Keratinocyte (primary cell): ENCODE data around the gene KIF3A. TPM values are rescaled to one million over a fixed set of nuclear protein-coding genes. Genes with fewer than 3 reads are reported as not detected.
A peak's percentile ranks its signal among the peaks of the same experiment; 100 is the strongest.

Experiments used
- DNase-seq: peaks from one replicate; pipeline ENCODE4 v3.0.0-alpha.2; 2011; ENCODE audit warnings: low read depth, missing footprints, low spot score
- FAIRE-seq: peaks from 2 replicates; lab custom pipeline; 2011; peaks lifted over from hg19 to GRCh38; lab: Jason Lieb, UNC
- H2AFZ ChIP-seq: 2 replicates; pipeline ENCODE4 v1.6.0; 2012; ENCODE audit warnings: low read length, control low read depth, inconsistent platforms; ENCODE audit not compliant: control insufficient read depth
- H3K27ac ChIP-seq: 2 replicates; pipeline ENCODE4 v1.5.1; 2011; ENCODE audit warnings: low read length; ENCODE audit not compliant: control insufficient read depth, insufficient read depth
- H3K27me3 ChIP-seq: 3 replicates; pipeline ENCODE4 v1.6.0; 2011; ENCODE audit warnings: low read length; ENCODE audit not compliant: control insufficient read depth, insufficient read depth; ENCODE audit errors: extremely low read depth
- H3K36me3 ChIP-seq, 2 experiments: 2 replicates in 1 of 2; 3 replicates in 1 of 2; pipeline ENCODE4 v1.5.1; 2011; ENCODE audit warnings: low read length in 2 of 2, mild to moderate bottlenecking in 1 of 2; ENCODE audit not compliant: control insufficient read depth in 2 of 2, insufficient read depth in 2 of 2; ENCODE audit errors: extremely low read depth in 1 of 2
- H3K4me1 ChIP-seq: 3 replicates; pipeline ENCODE4 v1.5.1; 2011; ENCODE audit warnings: low read length; ENCODE audit not compliant: control insufficient read depth, insufficient read depth; ENCODE audit errors: extremely low read depth
- H3K4me2 ChIP-seq: 3 replicates; pipeline ENCODE4 v1.6.0; 2011; ENCODE audit warnings: low read depth, low read length; ENCODE audit not compliant: control insufficient read depth, insufficient read depth; ENCODE audit errors: extremely low read depth
- H3K4me3 ChIP-seq, 3 experiments: fragments of 200-600 bp in 1 of 3; sonication (generic) in 1 of 3; 2 replicates in 2 of 3; 3 replicates in 1 of 3; pipeline ENCODE4 v1.5.1; 2011 to 2016; ENCODE audit warnings: low read length in 3 of 3, mild to moderate bottlenecking in 3 of 3, control low read depth in 2 of 3, inconsistent platforms in 1 of 3, low read depth in 1 of 3, mixed read lengths in 1 of 3, mixed run types in 1 of 3, moderate library complexity in 1 of 3; ENCODE audit not compliant: control insufficient read depth in 2 of 3, insufficient read depth in 2 of 3; ENCODE audit errors: extremely low read depth in 1 of 3
- H3K79me2 ChIP-seq: 2 replicates; pipeline ENCODE4 v1.6.0; 2012; ENCODE audit warnings: low read length; ENCODE audit not compliant: control insufficient read depth, insufficient read depth
- H3K9ac ChIP-seq: 3 replicates; pipeline ENCODE4 v1.6.0; 2011; ENCODE audit warnings: low read length; ENCODE audit not compliant: control insufficient read depth, insufficient read depth; ENCODE audit errors: extremely low read depth
- H3K9me1 ChIP-seq: 3 replicates; pipeline ENCODE4 v1.6.0; 2011; ENCODE audit warnings: low read length; ENCODE audit not compliant: control insufficient read depth, insufficient read depth; ENCODE audit errors: extremely low read depth
- H3K9me3 ChIP-seq: 2 replicates; pipeline ENCODE4 v1.5.1; 2012; ENCODE audit warnings: low read depth, low read length; ENCODE audit not compliant: control insufficient read depth
- H4K20me1 ChIP-seq: 3 replicates; pipeline ENCODE4 v1.6.0; 2011; ENCODE audit warnings: low read length; ENCODE audit not compliant: control insufficient read depth, insufficient read depth; ENCODE audit errors: extremely low read depth
- CTCF ChIP-seq, 3 experiments: IDR thresholded peaks in 1 of 3; conservative IDR thresholded peaks in 1 of 3; optimal IDR thresholded peaks in 1 of 3; 2 replicates in 2 of 3; 3 replicates in 1 of 3; pipeline versions ENCODE3 to v1.5.1; 2011; ENCODE audit warnings: low read length in 3 of 3, mild to moderate bottlenecking in 3 of 3, moderate library complexity in 2 of 3, control low read depth in 1 of 3, inconsistent platforms in 1 of 3; ENCODE audit not compliant: insufficient read depth in 2 of 3; ENCODE audit errors: extremely low read depth in 1 of 3
- EZH2 ChIP-seq: IDR thresholded peaks from one replicate; pipeline ENCODE4 v1.6.1; 2012; ENCODE audit warnings: inconsistent platforms, mild to moderate bottlenecking, low read length, moderate library complexity
- dilution Hi-C: fragments of 300-500 bp; cut with MboI; formaldehyde crosslinking; loops from one replicate; pipeline ENCODE4 v1.7.0; 2020; ENCODE audit warnings: low sequenced_read_pairs; ENCODE audit not compliant: extremely low pct_ligation_motif_present
- polyA plus RNA-seq, 5 experiments: library from polyadenylated mRNA; depleted of rRNA in 3 of 5; stranded (reverse) in 3 of 5; stranded (forward) in 1 of 5; unstranded in 1 of 5; fragments of >200 nt; gene quantifications; 1 replicate in 1 of 5; 2 replicates in 3 of 5; 3 replicates in 1 of 5; pipeline versions ENCODE4 v1.2.1 to v1.2.3, GENCODE V29; 2011 to 2012; ENCODE audit warnings: missing spikeins in 2 of 5, low read depth in 1 of 5, low replicate concordance in 1 of 5

Gene KIF3A
- polyA plus RNA-seq, 1 donor (not counting 4 experiments of a cell fraction or from before 2014, with no cell fraction given), result 15.4 TPM

- Histone ChIP-seq H3K27me3 (no peaks in the 10 kb centered on the region), H2AFZ (peak within 1 kb of the TSS; percentile 91), H3K36me3 (peaks cover 0 to 4% of the 10 kb centered on the region in 2 experiments), H4K20me1 (no peaks in the 10 kb centered on the region), H3K4me2 (peak within 1 kb of the TSS; percentile 78), H3K27ac (no peak within 1 kb of the TSS), H3K9ac (peak within 1 kb of the TSS; percentile 69), H3K9me1 (no peaks in the 10 kb centered on the region), H3K4me3 (peak within 1 kb of the TSS; percentile 69 to 80 (median 69)), H3K9me3 (no peaks in the 10 kb centered on the region), H3K79me2 (peaks cover 36% of the 10 kb centered on the region), H3K4me1 (peaks cover 30% of the 10 kb centered on the region)
- dilution Hi-C loops, result no loop called here
- TF ChIP-seq EZH2 (no peak), CTCF (optimal IDR thresholded peaks at IDR 0.05 in 1 of 3, IDR thresholded peaks at IDR 0.05 in 1 of 3, conservative IDR thresholded peaks at IDR 0.05 in 1 of 3; ENCODE audit: extremely low read depth in 1 of 3, insufficient read depth in 2 of 3, low read length in 3 of 3) (no peak)
- DNase-seq, result no peak
- FAIRE-seq, result no peak
Measured at GRCh38 chr5:132777209-132778069, 40.1 kb upstream of the KIF3A start, which contains the start of gene SEPTIN8. Gene SEPTIN8 (minus strand): TSS chr5:132777239. CDS start chr5:132777137, 102 bp downstream.

- FAIRE-seq (no peak), DNase-seq (no peak)
- Histone ChIP-seq H3K27ac (no peak overlapping the region), H3K79me2 (peaks cover 41% of the 10 kb centered on the region), H2AFZ (no peak overlapping the region), H3K9ac (peak overlapping the region; percentile 69), H3K27me3 (no peaks in the 10 kb centered on the region), H3K36me3 (peaks cover 0 to 6% of the 10 kb centered on the region in 2 experiments), H3K9me3 (no peaks in the 10 kb centered on the region), H3K4me3 (peak overlapping the region; percentile 69 to 80 (median 69)), H3K9me1 (peaks cover 2% of the 10 kb centered on the region), H4K20me1 (no peaks in the 10 kb centered on the region), H3K4me2 (peak overlapping the region; percentile 78), H3K4me1 (peaks cover 25% of the 10 kb centered on the region)
- dilution Hi-C loops, result no loop called here
- TF ChIP-seq CTCF (optimal IDR thresholded peaks at IDR 0.05 in 1 of 3, IDR thresholded peaks at IDR 0.05 in 1 of 3, conservative IDR thresholded peaks at IDR 0.05 in 1 of 3; ENCODE audit: extremely low read depth in 1 of 3, insufficient read depth in 2 of 3, low read length in 3 of 3) (no peak), EZH2 (no peak)
Measured at GRCh38 chr5:132776938-132777208, 39.5 kb upstream of the KIF3A start.
